GM18868 (cell line): ENCODE results near the gene PCBP3.
"Not testable (repeated sequence)": the region's sequence is repeated elsewhere in the genome, so short reads cannot be mapped to it uniquely, and the experiment has no call there.

Source experiments
- ATAC-seq: cut with Tn5 transposase; IDR thresholded peaks from one replicate; pipeline ENCODE4 v1.9.1; 2021; ENCODE audit warnings: mild to moderate bottlenecking, moderate library complexity; ENCODE audit not compliant: unreplicated experiment

PCBP3 gene

DNA sequence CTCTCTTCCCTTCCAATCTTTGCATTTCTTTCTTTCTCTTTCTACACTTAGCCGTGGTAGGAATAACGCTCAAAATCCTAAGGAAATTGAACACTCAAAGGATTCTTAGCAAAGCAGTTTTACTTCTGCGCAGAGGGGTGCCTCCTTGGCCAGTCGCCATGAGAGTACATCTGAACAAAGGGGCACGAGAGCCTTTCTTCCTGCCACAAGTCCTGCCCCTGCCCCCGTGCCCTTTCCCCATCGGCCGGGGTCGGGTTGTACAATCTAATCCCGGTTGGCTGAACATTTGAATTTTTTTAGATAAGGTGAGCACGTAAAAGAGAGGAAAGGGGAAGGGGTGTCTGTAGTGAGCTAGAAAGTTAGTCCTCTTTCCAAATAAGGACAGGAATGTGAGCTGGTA, 309.4 kb downstream of the PCBP3 start:
- no peak for ATAC-seq

DNA sequence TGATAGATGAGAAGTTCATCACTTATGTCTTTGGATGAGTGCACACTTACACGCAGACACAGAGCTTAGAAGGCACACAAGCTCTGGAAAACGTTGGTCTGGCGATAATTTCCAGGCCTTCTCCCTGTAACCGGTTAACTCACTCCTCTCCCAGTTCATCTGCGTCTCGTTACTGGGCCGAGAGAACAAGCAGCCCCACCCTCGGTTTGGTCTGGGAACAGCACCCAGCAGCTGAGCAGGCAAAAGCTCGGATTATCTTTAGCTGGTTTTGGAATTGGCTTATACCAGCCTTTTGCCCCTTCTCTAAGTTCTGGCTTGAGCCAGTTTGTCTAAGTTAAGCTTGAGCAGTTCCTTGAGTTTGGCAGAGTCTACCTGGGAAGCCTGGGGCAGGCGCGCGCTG, 310.7 kb downstream of the PCBP3 start:
- ATAC-seq = no peak

- ATAC-seq = no peak
These were observed 311.4 kb downstream of the PCBP3 start for GRCh38 chr21:45954921-45955320.

DNA sequence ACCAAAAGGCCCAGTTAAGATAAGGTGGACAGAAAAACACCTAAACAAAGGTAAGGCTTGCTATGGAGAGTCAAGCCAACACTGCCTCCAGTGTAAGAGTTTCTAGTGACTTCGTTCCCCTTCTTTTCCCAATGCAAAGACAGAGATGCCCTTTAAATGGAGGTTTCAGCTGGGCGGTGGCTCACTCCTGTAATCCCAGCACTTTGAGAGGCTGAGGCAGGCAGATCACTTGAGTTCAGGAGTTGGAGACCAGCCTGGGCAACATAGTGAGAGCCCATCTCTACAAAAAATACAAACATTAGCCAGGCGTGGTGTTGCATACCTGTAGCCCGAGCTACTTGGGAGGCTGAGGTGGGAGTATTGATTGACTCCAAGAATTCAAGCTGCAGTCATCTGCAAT, 314.0 kb downstream of the PCBP3 start:
- no peak for ATAC-seq

DNA sequence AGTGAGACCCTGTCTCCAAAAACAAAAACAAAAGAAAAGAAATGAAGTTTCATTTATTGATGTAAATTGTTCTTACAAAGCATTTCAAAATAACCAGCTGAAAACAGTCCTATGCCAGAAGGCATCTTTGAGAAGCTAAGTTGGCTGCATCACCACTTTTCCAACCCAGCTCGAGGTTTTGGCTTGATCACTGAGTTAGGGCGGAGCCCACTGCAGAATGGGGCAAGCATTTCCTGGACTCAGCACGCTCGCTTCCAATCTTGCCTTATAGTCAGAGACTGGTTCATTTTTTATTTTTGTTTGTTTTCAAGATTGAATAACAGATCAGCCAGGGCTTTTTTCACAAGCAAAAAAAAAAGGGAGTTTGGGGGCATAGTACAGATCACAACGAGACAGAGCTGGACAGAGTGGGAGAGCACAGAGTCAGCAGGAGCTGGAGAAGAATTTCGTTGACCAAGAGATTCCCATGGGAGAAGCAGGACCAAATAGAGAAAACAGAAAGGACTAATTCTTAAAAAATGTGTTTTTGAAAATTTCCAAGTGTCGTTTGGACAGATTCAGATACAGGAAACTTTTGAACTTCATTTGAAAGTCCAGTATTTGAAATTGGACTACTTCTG, 314.6 kb downstream of the PCBP3 start:
- no peak for ATAC-seq

- ATAC-seq = no peak
These were observed 315.7 kb downstream of the PCBP3 start for GRCh38 chr21:45959182-45959581.

- no peak for ATAC-seq
These were observed 316.4 kb downstream of the PCBP3 start for GRCh38 chr21:45959779-45960390.

GRCh38 chr21:45961408-45961807, 317.9 kb downstream of the PCBP3 start:
- ATAC-seq = not testable (repeated sequence)

- ATAC-seq = no peak
These were observed 319.2 kb downstream of the PCBP3 start for GRCh38 chr21:45962531-45963231.

GRCh38 chr21:45963232-45963570, 319.7 kb downstream of the PCBP3 start:
- ATAC-seq = no peak

DNA sequence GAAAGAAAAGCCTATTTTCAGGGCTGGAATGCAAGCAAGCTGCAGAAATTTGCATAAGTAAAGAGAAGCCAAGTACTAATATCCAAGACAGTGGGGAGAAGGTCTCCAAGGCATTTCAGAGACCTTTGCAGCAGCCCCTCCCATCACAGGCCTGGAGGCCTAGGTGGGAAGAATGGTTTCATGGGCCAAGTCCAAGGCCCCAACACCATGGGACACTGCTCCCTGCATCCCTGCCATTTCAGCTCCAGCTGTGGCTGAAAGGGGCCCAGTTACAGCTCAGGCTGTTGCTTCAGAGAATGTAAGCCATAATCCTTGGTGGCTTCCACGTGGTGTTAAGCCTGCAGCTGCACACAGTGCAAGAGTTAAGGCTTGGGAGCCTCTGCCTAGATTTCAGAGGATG, 321.1 kb downstream of the PCBP3 start:
- no peak for ATAC-seq

DNA sequence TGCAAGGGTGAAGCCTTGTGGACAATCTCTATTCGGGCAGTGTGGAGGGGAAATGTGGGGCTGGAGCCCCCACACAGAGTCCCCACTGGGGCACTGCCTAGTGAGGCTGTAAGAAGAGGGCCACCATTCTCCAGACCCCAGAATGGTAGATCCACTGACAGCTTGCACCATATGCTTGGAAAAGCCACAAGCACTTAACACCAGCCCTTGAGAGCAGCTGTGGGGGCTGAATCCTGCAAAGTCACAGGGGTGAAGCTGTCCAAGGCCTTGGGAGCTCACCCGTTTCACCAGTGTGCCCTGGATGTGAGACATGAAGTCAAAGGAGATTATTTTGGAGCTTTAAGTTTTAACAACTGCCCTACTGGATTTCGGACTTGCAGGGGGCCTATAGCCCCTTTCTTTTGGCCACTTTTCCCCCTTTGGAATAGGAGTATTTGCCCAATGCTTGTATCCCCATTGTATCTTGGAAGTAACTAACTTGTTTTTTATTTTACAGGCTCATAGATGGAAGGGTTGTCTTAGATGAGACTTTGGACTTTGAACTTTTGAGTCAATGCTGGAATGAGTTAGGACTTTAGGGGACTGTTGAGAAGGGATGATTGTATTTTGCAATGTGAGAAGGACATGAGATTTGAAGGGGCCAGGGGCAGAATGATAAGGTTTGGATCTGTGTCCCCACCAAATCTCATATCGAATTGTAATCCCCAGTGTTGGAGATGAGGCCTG, 321.7 kb downstream of the PCBP3 start:
- no peak for ATAC-seq

DNA sequence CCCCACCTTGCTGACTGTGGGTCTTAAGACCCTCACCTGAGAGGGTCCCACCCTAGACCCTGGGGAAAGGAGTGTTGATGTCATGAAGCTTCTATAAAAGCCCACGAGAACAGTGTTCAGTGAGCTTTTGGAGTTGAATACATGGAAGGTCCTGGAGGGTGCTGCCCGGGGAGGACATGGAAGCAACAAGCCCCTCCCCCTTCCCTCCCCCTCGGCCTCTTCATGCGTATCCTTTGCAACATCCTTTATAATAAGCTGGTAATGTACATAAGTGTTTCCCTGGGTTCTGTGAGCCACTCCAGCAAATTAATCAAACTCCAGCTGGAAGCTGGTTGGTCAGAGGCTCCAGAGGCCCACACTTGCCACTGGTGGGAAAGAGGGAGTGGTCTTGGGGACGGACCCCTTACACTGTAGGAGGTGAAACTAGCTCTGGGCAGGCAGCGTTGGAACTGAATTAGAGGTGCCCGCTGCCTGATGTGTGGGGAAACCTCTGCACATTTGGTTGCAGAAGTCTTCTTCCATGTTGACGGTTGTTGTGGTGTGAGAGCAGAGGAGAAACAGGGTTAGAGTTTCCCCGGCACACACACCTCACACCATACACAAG, 323.4 kb downstream of the PCBP3 start:
- no peak for ATAC-seq

- ATAC-seq = no peak
These were observed 326.6 kb downstream of the PCBP3 start for GRCh38 chr21:45969921-45970673.

GRCh38 chr21:45970674-45971615, 327.4 kb downstream of the PCBP3 start:
- no peak for ATAC-seq

- no peak for ATAC-seq
These were observed 328.3 kb downstream of the PCBP3 start for GRCh38 chr21:45971616-45972352.

- ATAC-seq = no peak
These were observed 328.8 kb downstream of the PCBP3 start for GRCh38 chr21:45972353-45972715.

- no peak for ATAC-seq
These were observed 329.4 kb downstream of the PCBP3 start for GRCh38 chr21:45972716-45973474.
